Measurements from ENCODE around the gene JMJD7.

The JMJD7 gene

DNA sequence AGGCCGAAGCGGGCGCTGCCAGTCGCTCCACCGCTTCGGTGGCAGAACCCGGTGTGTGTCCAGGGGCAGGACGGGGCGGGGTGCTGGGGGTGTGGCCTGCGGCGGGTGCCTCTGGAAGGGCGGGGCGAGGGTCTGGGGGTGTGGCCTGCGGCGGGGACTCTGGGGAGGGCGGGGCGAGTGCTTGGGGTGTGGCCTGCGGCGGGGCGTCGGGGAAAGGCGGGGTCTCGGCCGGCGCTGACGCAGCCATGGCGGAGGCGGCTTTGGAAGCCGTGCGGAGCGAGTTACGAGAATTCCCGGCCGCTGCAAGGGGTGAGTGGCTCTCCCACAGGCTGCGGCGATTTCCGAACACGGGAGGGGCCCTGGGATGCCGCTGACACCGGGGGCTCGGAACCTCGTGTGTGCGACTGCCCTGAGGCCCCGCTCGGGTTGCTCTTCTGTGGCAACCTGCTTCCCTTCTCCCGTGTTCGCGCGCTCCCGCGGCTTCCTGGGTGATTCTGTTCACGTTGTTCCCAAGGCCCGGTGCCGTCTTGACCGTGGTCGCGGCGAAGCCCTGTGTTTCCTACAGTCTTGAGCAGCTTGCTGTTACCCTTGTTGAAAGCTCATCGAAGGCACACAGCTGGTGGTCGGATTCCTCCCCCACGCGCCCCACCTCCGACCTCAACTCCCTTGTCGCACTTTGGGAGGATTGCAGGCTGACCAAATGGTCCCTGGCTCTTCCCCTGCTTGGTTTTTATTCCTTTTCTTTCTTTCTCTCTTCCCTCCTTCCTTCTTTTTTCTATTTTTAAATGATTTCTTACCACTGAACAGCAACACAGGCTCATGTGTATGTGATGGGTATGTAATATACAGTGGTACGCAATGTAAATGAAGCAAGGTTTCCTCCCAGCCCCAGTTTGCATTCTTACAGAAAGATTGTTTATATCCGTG lies at the start of gene JMJD7:
Gene JMJD7 (plus strand): TSS at position 213 of the 927 bp plus-strand sequence. CDS start 33 bp downstream, at position 246.
- Histone ChIP-seq H2AFZ (ENCODE audit: low read length) (peak within 1 kb of the TSS; percentile 89), H4K20me1 (ENCODE audit: insufficient read depth, low read length, poor library complexity, severe bottlenecking) (no peaks in the 10 kb centered on the region)

DNA sequence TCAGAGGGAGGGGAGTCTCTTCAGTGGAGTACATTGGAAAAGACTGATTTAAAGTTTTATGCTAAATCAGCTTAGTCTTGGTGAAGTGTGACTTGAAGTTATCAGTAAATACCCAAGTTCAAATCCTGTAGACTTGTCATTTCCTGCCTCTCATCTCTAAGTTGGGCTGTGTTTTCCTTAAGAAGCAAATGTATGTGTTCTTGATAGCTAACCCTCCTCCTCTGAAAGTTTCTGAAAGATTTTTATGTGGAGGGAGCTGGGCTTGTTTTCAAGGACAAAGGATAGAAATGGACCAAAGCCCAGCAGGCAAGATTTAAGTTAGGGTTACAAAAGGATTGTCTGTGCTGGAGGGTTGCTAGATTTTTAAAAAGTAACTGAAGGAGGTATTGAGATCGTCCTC lies 49.4 kb upstream of the JMJD7 start:
- no peaks in the 10 kb centered on the region for H3K9me3 ChIP-seq (ENCODE audit: insufficient read depth, low read depth, low read length)
- H3K9ac ChIP-seq (ENCODE audit: low read depth, low read length, poor library complexity, severe bottlenecking): peak overlapping the region; percentile 86
- peaks cover 82% of the 10 kb centered on the region for H3K4me1 ChIP-seq (ENCODE audit: insufficient read depth, low read length, poor library complexity, severe bottlenecking)

More for the DNA sequence above, at the start of gene JMJD7:
- Histone ChIP-seq H3F3A (ENCODE audit: low read depth) (peaks cover 12% of the 10 kb centered on the region), H3K9me2 (replicated peaks; ENCODE audit: low read depth, low read length) (no peaks in the 10 kb centered on the region), H3K4me1 (ENCODE audit: insufficient read depth, low read length, poor library complexity, severe bottlenecking) (peaks cover 54% of the 10 kb centered on the region), H3K79me2 (ENCODE audit: insufficient read depth, low read length) (peaks cover 25% of the 10 kb centered on the region), H3K27me3 (ENCODE audit: insufficient read depth, low read length, poor library complexity, severe bottlenecking) (no peaks in the 10 kb centered on the region), H3K36me3 (ENCODE audit: insufficient read depth, low read length) (peaks cover 12% of the 10 kb centered on the region; the same call in 1 of the 2 replicates), H3K9ac (ENCODE audit: low read depth, low read length, poor library complexity, severe bottlenecking) (peak within 1 kb of the TSS; percentile 78), H3K9me3 (ENCODE audit: insufficient read depth, low read depth, low read length) (no peaks in the 10 kb centered on the region), H3K4me3 (ENCODE audit: low read length, poor library complexity, severe bottlenecking) (peak within 1 kb of the TSS; percentile 92), H3K4me2 (ENCODE audit: low read depth, low read length, poor library complexity, severe bottlenecking) (peak within 1 kb of the TSS; percentile 75)
- TF ChIP-seq, protein P1, sequence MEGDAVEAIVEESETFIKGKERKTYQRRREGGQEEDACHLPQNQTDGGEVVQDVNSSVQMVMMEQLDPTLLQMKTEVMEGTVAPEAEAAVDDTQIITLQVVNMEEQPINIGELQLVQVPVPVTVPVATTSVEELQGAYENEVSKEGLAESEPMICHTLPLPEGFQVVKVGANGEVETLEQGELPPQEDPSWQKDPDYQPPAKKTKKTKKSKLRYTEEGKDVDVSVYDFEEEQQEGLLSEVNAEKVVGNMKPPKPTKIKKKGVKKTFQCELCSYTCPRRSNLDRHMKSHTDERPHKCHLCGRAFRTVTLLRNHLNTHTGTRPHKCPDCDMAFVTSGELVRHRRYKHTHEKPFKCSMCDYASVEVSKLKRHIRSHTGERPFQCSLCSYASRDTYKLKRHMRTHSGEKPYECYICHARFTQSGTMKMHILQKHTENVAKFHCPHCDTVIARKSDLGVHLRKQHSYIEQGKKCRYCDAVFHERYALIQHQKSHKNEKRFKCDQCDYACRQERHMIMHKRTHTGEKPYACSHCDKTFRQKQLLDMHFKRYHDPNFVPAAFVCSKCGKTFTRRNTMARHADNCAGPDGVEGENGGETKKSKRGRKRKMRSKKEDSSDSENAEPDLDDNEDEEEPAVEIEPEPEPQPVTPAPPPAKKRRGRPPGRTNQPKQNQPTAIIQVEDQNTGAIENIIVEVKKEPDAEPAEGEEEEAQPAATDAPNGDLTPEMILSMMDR (conservative IDR thresholded peaks at IDR 0.05; ENCODE audit: low read length): no peak
- TF ChIP-seq EZH2phosphoT487 (IDR thresholded peaks at IDR 0.05; ENCODE audit: borderline replicate concordance): no peak

DNA sequence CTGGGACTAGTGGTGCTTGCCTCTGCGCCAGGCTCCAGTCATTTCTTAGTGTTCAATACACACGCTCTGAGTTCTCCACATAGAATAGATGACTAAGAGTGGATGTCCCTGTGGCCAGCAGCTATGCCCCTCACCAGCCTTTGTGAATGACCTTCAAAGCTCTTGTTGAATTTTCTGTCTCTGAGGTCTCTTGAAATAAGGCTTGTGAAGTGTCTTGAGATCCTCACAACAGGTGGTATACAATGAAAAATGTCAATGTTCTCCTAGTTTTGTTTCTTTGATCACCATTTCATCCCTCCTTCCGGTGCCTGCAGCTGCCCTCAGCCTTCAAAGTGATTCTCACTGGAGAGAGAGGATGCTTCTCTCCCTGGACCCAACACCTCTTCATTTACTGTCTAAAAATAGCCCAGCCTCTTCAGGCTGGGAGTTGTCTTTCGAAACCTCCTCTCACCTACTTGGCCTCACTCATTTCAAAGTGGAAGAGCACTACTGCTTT lies 48.2 kb upstream of the JMJD7 start:
- Histone ChIP-seq H3K27me3 (ENCODE audit: insufficient read depth, low read length, poor library complexity, severe bottlenecking) (no peaks in the 10 kb centered on the region), H2AFZ (ENCODE audit: low read length) (no peak overlapping the region), H3K9ac (ENCODE audit: low read depth, low read length, poor library complexity, severe bottlenecking) (peak overlapping the region; percentile 71), H3K4me1 (ENCODE audit: insufficient read depth, low read length, poor library complexity, severe bottlenecking) (peaks cover 85% of the 10 kb centered on the region), H3K4me3 (ENCODE audit: low read length, poor library complexity, severe bottlenecking) (peak overlapping the region; percentile 54), H3K9me2 (replicated peaks; ENCODE audit: low read depth, low read length) (no peaks in the 10 kb centered on the region), H3K4me2 (ENCODE audit: low read depth, low read length, poor library complexity, severe bottlenecking) (peak overlapping the region; percentile 91), H3K9me3 (ENCODE audit: insufficient read depth, low read depth, low read length) (no peaks in the 10 kb centered on the region), H3F3A (ENCODE audit: low read depth) (no peaks in the 10 kb centered on the region), H3K79me2 (ENCODE audit: insufficient read depth, low read length) (peaks cover 80% of the 10 kb centered on the region), H4K20me1 (ENCODE audit: insufficient read depth, low read length, poor library complexity, severe bottlenecking) (no peaks in the 10 kb centered on the region), H3K36me3 (ENCODE audit: insufficient read depth, low read length) (no peaks in the 10 kb centered on the region)
- TF ChIP-seq EZH2phosphoT487 (IDR thresholded peaks at IDR 0.05; ENCODE audit: borderline replicate concordance): no peak
- TF ChIP-seq, protein P1 (conservative IDR thresholded peaks at IDR 0.05; ENCODE audit: low read length): no peak

More for the DNA sequence above, 49.4 kb upstream of the JMJD7 start:
- no peaks in the 10 kb centered on the region for H3F3A ChIP-seq (ENCODE audit: low read depth)
- peak overlapping the region; percentile 95 for H3K4me3 ChIP-seq (ENCODE audit: low read length, poor library complexity, severe bottlenecking)
- H3K27me3 ChIP-seq (ENCODE audit: insufficient read depth, low read length, poor library complexity, severe bottlenecking): no peaks in the 10 kb centered on the region
- no peaks in the 10 kb centered on the region for H4K20me1 ChIP-seq (ENCODE audit: insufficient read depth, low read length, poor library complexity, severe bottlenecking)
- H3K36me3 ChIP-seq (ENCODE audit: insufficient read depth, low read length): no peaks in the 10 kb centered on the region
- no peak overlapping the region for H2AFZ ChIP-seq (ENCODE audit: low read length)
- peaks cover 71% of the 10 kb centered on the region for H3K79me2 ChIP-seq (ENCODE audit: insufficient read depth, low read length)
- H3K4me2 ChIP-seq (ENCODE audit: low read depth, low read length, poor library complexity, severe bottlenecking): peak overlapping the region; percentile 91
- H3K9me2 ChIP-seq (replicated peaks; ENCODE audit: low read depth, low read length): no peaks in the 10 kb centered on the region
- TF ChIP-seq, protein P1 (conservative IDR thresholded peaks at IDR 0.05; ENCODE audit: low read length): no peak
- no peak for TF ChIP-seq EZH2phosphoT487 (IDR thresholded peaks at IDR 0.05; ENCODE audit: borderline replicate concordance)

All from Loucy (cell line).